ENCODE data around the gene TRHDE. TPM values are rescaled to one million over a fixed set of nuclear protein-coding genes. Genes with fewer than 3 reads are reported as not detected.

Gene TRHDE
- total RNA-seq, 2 donors from 2014 or later, result 3.1 to 4.1 TPM

DNA sequence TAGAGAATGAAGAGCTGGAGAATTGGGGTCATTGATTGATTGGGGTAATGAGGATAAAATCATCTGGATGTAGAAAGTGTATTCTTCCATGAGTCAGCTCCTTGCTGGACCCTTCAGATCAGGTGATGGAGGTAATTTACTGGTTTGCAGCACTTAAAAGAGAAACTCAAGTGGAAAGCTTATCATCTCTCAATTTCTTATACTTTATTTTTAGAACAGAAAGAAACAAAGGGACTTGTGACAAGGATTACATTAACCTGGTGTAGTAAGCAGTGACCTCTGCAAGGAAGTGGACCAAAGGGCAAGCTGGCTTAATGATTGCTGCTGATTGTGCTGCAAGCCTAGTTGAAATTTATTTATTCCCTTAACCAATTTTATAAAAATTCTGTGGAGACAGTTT, 405.0 kb downstream of the TRHDE start:
- TF ChIP-seq POLR2AphosphoS5 (IDR thresholded peaks at IDR 0.05) (no peak), CTCF (IDR thresholded peaks at IDR 0.05) (no peak), POLR2A (IDR thresholded peaks at IDR 0.05) (no peak)
- no peak overlapping the region for H3K27ac ChIP-seq
- no peaks in the 10 kb centered on the region for H3K9me3 ChIP-seq
- H3K36me3 ChIP-seq, result no peaks in the 10 kb centered on the region
- H3K4me3 ChIP-seq, result no peak overlapping the region
- no peak for DNase-seq (ENCODE audit: low spot score)
- no peaks in the 10 kb centered on the region for H3K27me3 ChIP-seq (replicated peaks; ENCODE audit: insufficient read depth)
- intact Hi-C loops (cut with DNase I), result no loop called here
- H3K4me1 ChIP-seq (replicated peaks), result no peaks in the 10 kb centered on the region

GRCh38 chr12:72677846-72678245, 405.7 kb downstream of the TRHDE start:
- Histone ChIP-seq H3K27me3 (replicated peaks; ENCODE audit: insufficient read depth) (no peaks in the 10 kb centered on the region), H3K4me1 (replicated peaks) (no peaks in the 10 kb centered on the region), H3K9me3 (no peaks in the 10 kb centered on the region), H3K27ac (no peak overlapping the region), H3K4me3 (no peak overlapping the region), H3K36me3 (no peaks in the 10 kb centered on the region)
- DNase-seq (ENCODE audit: low spot score), result no peak
- 55% methylated on average over 2 of the region's 2 CpGs for WGBS
- intact Hi-C loops (cut with DNase I), result no loop called here
- no peak for TF ChIP-seq POLR2A (IDR thresholded peaks at IDR 0.05)
- TF ChIP-seq CTCF (IDR thresholded peaks at IDR 0.05), result no peak
- no peak for TF ChIP-seq POLR2AphosphoS5 (IDR thresholded peaks at IDR 0.05)

- intact Hi-C loops (cut with DNase I), result no loop called here
- H3K36me3 ChIP-seq, result no peaks in the 10 kb centered on the region
- no peaks in the 10 kb centered on the region for H3K4me1 ChIP-seq (replicated peaks)
- H3K4me3 ChIP-seq, result no peak overlapping the region
- no peak for DNase-seq (ENCODE audit: low spot score)
- no peaks in the 10 kb centered on the region for H3K27me3 ChIP-seq (replicated peaks; ENCODE audit: insufficient read depth)
- 63% methylated on average over 2 of the region's 2 CpGs for WGBS
- no peak for TF ChIP-seq POLR2AphosphoS5 (IDR thresholded peaks at IDR 0.05)
- TF ChIP-seq CTCF (IDR thresholded peaks at IDR 0.05), result no peak
- no peak overlapping the region for H3K27ac ChIP-seq
- no peaks in the 10 kb centered on the region for H3K9me3 ChIP-seq
Observed at GRCh38 chr12:72679147-72679757, 407.1 kb downstream of the TRHDE start.

DNA sequence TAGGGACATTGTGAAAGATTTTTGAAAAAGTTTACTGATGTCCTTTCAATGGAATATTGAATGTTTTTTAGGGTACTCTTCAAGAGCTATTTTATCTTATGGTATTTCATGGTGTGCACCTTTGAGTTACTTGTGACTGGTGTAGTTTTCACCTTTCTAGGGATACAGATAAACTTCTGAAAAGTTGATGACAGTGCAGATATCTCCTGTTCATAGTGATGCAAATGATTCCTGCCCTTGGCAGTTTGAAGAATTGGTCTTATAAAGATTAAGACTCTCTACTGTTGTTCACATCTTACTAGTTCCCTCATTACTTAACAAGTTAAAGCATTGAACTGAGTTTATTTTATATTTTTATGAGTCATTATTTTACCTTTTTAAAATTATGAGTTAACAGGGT, 408.9 kb downstream of the TRHDE start:
- DNase-seq (ENCODE audit: low spot score), result no peak
- no peaks in the 10 kb centered on the region for H3K9me3 ChIP-seq
- H3K4me1 ChIP-seq (replicated peaks), result no peaks in the 10 kb centered on the region
- no peaks in the 10 kb centered on the region for H3K36me3 ChIP-seq
- H3K27ac ChIP-seq, result no peak overlapping the region
- no peak overlapping the region for H3K4me3 ChIP-seq
- intact Hi-C loops (cut with DNase I), result no loop called here
- no peak for TF ChIP-seq POLR2AphosphoS5 (IDR thresholded peaks at IDR 0.05)
- TF ChIP-seq CTCF (IDR thresholded peaks at IDR 0.05), result no peak
- no peak for TF ChIP-seq POLR2A (IDR thresholded peaks at IDR 0.05)
- no peaks in the 10 kb centered on the region for H3K27me3 ChIP-seq (replicated peaks; ENCODE audit: insufficient read depth)

DNA sequence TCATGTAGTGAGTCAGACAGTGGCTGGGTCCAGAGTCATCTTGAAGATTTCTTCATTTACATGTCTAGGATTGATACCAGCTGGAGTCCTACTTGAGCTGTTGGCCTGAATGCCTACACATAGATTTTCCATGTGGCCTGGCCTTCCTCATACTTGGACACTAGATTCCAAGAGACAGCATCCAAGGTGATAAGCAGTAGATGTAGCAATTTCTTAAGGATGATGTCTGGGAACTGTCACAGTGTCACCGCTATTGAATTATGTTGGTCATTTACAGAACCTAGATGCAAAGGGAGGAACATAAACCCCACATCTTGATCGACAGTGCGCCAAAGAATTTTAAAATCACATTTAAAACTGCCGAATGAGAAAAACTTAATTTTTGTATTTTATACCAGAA, 412.3 kb downstream of the TRHDE start:
- no peak for DNase-seq (ENCODE audit: low spot score)
- no peaks in the 10 kb centered on the region for H3K4me1 ChIP-seq (replicated peaks)
- H3K4me3 ChIP-seq, result no peak overlapping the region
- H3K36me3 ChIP-seq, result no peaks in the 10 kb centered on the region
- WGBS, result 97% methylated on average over 4 of the region's 4 CpGs
- intact Hi-C loops (cut with DNase I), result no loop called here
- TF ChIP-seq CTCF (IDR thresholded peaks at IDR 0.05), result no peak
- no peak for TF ChIP-seq POLR2A (IDR thresholded peaks at IDR 0.05)
- TF ChIP-seq POLR2AphosphoS5 (IDR thresholded peaks at IDR 0.05), result no peak
- H3K27me3 ChIP-seq (replicated peaks; ENCODE audit: insufficient read depth), result no peaks in the 10 kb centered on the region
- no peaks in the 10 kb centered on the region for H3K9me3 ChIP-seq
- no peak overlapping the region for H3K27ac ChIP-seq

All from prostate gland (tissue), 2 donors.